Activated naive CD4-positive, alpha-beta T cell treated with anti-CD3 and anti-CD28 coated beads, Interleukin-2, amount 50 U/mL, for 16 hours (primary cell): ENCODE measurements around the gene SLC7A14.

Experiments
- DNase-seq: peaks from one replicate; pipeline ENCODE4 v3.0.0-alpha.2; 2020

SLC7A14 gene

GRCh38 chr3:170421111-170421641 is 164.7 kb downstream of the SLC7A14 start:
- no peak for DNase-seq

- no peak for DNase-seq
These were observed 165.5 kb downstream of the SLC7A14 start for GRCh38 chr3:170420307-170420821.

- DNase-seq, result peak; percentile 17
These were observed 166.3 kb downstream of the SLC7A14 start for GRCh38 chr3:170419557-170420087.

GRCh38 chr3:170418422-170419398 is 167.2 kb downstream of the SLC7A14 start, which contains the start of gene CLDN11:
CLDN11 (plus strand) TSS chr3:170418868; CDS start chr3:170419067, 199 bp downstream.
- no peak for DNase-seq

GRCh38 chr3:170417090-170417489 is 168.8 kb downstream of the SLC7A14 start:
- DNase-seq, result no peak

- peak; percentile 18 for DNase-seq
These were observed 171.6 kb downstream of the SLC7A14 start for GRCh38 chr3:170414202-170414663.

- no peak for DNase-seq
These were observed 172.6 kb downstream of the SLC7A14 start for GRCh38 chr3:170413291-170413690.

- DNase-seq, result no peak
These were observed 175.3 kb downstream of the SLC7A14 start for GRCh38 chr3:170410428-170411029.
